OCI-LY1 (cell line): ENCODE results near the gene IRF5.

Experiments
- H2AFZ ChIP-seq: fragments of 200-600 bp; sonication (generic), shearing (Covaris generic); 2 replicates; pipeline ENCODE4 v1.6.0; 2014; ENCODE audit warnings: antibody characterized with exemption, mild to moderate bottlenecking, low read length
- H3F3A ChIP-seq: fragments of 200-600 bp; sonication (generic), shearing (Covaris generic); 2 replicates; pipeline ENCODE4 v1.6.0; 2014; ENCODE audit warnings: mild to moderate bottlenecking, antibody characterized with exemption, low read length, moderate library complexity; ENCODE audit not compliant: insufficient read depth
- H3K27ac ChIP-seq: fragments of 200-600 bp; sonication (generic); 2 replicates; pipeline ENCODE4 v1.5.1; 2014; ENCODE audit warnings: low read length, mixed run types, mild to moderate bottlenecking, low read depth; ENCODE audit not compliant: poor library complexity, severe bottlenecking
- H3K27me3 ChIP-seq: fragments of 200-600 bp; sonication (generic); 2 replicates; pipeline ENCODE4 v1.6.0; 2014; ENCODE audit warnings: antibody characterized with exemption, mild to moderate bottlenecking, low read length, moderate library complexity; ENCODE audit not compliant: insufficient read depth
- H3K36me3 ChIP-seq: fragments of 200-600 bp; sonication (generic); 2 replicates; pipeline ENCODE4 v1.6.1; 2014; ENCODE audit warnings: mild to moderate bottlenecking, antibody characterized with exemption, low read length, moderate library complexity, mixed read lengths; ENCODE audit not compliant: insufficient read depth
- H3K4me1 ChIP-seq: fragments of 200-600 bp; sonication (generic); 2 replicates; pipeline ENCODE4 v1.5.1; 2014; ENCODE audit warnings: mild to moderate bottlenecking, low read length, moderate library complexity; ENCODE audit not compliant: insufficient read depth, severe bottlenecking
- H3K4me2 ChIP-seq: fragments of 200-600 bp; sonication (generic), shearing (Covaris generic); 2 replicates; pipeline ENCODE4 v1.6.1; 2014; ENCODE audit warnings: low read length
- H3K4me3 ChIP-seq: fragments of 200-600 bp; sonication (generic); 2 replicates; pipeline ENCODE4 v1.5.1; 2014; ENCODE audit warnings: low read length, low read depth, mild to moderate bottlenecking, mixed read lengths; ENCODE audit not compliant: poor library complexity, severe bottlenecking
- H3K79me2 ChIP-seq: fragments of 200-600 bp; shearing (Covaris generic); 2 replicates; pipeline ENCODE4 v1.6.1; 2016; ENCODE audit warnings: mixed run types, low read length, mixed read lengths; ENCODE audit not compliant: insufficient read depth
- H3K9ac ChIP-seq: fragments of 200-600 bp; sonication (generic), shearing (Covaris generic); 2 replicates; pipeline ENCODE4 v1.6.1; 2014; ENCODE audit warnings: mild to moderate bottlenecking, low read length, mixed read lengths
- H3K9me2 ChIP-seq: fragments of 200-600 bp; sonication (generic), shearing (Covaris generic); 2 replicates; pipeline ENCODE4 v1.6.1; 2014; ENCODE audit warnings: low read depth, mild to moderate bottlenecking, low read length, mixed read lengths
- H3K9me3 ChIP-seq: fragments of 200-600 bp; shearing (Covaris generic); 2 replicates; pipeline ENCODE4 v1.6.1; 2014; ENCODE audit warnings: low read length, mixed read lengths
- H4K20me1 ChIP-seq: fragments of 200-600 bp; sonication (generic), shearing (Covaris generic); 2 replicates; pipeline ENCODE4 v1.6.0; 2016; ENCODE audit warnings: mild to moderate bottlenecking, low read length; ENCODE audit not compliant: insufficient read depth
- EZH2 ChIP-seq: fragments of 200-600 bp; sonication (generic), shearing (Covaris generic); IDR thresholded peaks from 2 replicates; pipeline ENCODE4 v1.8.0; 2017; ENCODE audit warnings: borderline replicate concordance, mixed run types, mild to moderate bottlenecking, antibody characterized with exemption, low read length, moderate library complexity, mixed read lengths
- TF ChIP-seq, protein P1 (sequence below): fragments of 200-600 bp; sonication (generic), shearing (Covaris generic); IDR thresholded peaks from 2 replicates; pipeline ENCODE4 v1.5.1; 2017; ENCODE audit warnings: mild to moderate bottlenecking, antibody characterized with exemption, low read length, moderate library complexity, mixed read lengths

The IRF5 gene

DNA sequence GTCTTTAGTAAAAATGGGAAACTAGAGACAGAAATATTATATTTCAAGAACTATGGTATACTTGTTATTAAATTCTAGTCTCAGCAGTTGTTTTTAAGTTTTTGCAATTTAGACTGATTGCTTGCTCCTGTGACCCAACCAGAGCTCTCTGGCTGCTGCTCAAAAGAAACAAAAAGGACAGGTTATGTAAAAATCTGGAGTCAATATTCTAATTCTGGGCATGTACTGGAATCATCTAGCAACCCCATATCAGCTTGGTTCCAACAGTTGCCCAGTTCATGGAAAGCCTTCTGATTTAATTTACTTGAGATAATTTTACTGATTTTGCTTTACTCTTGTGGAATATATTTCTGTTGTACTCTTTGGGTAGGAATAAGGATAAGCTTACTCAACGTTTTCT is 37.5 kb upstream of the IRF5 start:
- Histone ChIP-seq H3K27ac (no peak overlapping the region), H3K4me2 (no peak overlapping the region), H3K4me1 (no peaks in the 10 kb centered on the region), H4K20me1 (no peaks in the 10 kb centered on the region), H3K9me3 (peaks cover 18% of the 10 kb centered on the region), H3K36me3 (no peaks in the 10 kb centered on the region; the same call in 1 of the 2 replicates), H3K4me3 (no peak overlapping the region), H3K9me2 (no peaks in the 10 kb centered on the region), H3K27me3 (no peaks in the 10 kb centered on the region; the same call in 1 of the 2 replicates), H3K9ac (no peak overlapping the region), H3F3A (no peaks in the 10 kb centered on the region), H3K79me2 (no peaks in the 10 kb centered on the region), H2AFZ (no peak overlapping the region)
- TF ChIP-seq, protein P1, sequence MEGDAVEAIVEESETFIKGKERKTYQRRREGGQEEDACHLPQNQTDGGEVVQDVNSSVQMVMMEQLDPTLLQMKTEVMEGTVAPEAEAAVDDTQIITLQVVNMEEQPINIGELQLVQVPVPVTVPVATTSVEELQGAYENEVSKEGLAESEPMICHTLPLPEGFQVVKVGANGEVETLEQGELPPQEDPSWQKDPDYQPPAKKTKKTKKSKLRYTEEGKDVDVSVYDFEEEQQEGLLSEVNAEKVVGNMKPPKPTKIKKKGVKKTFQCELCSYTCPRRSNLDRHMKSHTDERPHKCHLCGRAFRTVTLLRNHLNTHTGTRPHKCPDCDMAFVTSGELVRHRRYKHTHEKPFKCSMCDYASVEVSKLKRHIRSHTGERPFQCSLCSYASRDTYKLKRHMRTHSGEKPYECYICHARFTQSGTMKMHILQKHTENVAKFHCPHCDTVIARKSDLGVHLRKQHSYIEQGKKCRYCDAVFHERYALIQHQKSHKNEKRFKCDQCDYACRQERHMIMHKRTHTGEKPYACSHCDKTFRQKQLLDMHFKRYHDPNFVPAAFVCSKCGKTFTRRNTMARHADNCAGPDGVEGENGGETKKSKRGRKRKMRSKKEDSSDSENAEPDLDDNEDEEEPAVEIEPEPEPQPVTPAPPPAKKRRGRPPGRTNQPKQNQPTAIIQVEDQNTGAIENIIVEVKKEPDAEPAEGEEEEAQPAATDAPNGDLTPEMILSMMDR: no peak
- no peak for TF ChIP-seq EZH2

GRCh38 chr7:128902761-128903585 is 34.8 kb upstream of the IRF5 start:
- Histone ChIP-seq H3K9ac (no peak overlapping the region), H2AFZ (no peak overlapping the region), H3K36me3 (no peaks in the 10 kb centered on the region; the same call in 1 of the 2 replicates), H3K79me2 (no peaks in the 10 kb centered on the region), H3K4me1 (no peaks in the 10 kb centered on the region), H4K20me1 (no peaks in the 10 kb centered on the region), H3K9me2 (no peaks in the 10 kb centered on the region), H3K27ac (no peak overlapping the region), H3K4me3 (no peak overlapping the region), H3K9me3 (peaks cover 18% of the 10 kb centered on the region), H3F3A (no peaks in the 10 kb centered on the region), H3K4me2 (no peak overlapping the region), H3K27me3 (no peaks in the 10 kb centered on the region; the same call in 1 of the 2 replicates)
- TF ChIP-seq EZH2: no peak
- TF ChIP-seq, protein P1: peak; percentile 8; the same call in 1 of the 2 replicates

DNA sequence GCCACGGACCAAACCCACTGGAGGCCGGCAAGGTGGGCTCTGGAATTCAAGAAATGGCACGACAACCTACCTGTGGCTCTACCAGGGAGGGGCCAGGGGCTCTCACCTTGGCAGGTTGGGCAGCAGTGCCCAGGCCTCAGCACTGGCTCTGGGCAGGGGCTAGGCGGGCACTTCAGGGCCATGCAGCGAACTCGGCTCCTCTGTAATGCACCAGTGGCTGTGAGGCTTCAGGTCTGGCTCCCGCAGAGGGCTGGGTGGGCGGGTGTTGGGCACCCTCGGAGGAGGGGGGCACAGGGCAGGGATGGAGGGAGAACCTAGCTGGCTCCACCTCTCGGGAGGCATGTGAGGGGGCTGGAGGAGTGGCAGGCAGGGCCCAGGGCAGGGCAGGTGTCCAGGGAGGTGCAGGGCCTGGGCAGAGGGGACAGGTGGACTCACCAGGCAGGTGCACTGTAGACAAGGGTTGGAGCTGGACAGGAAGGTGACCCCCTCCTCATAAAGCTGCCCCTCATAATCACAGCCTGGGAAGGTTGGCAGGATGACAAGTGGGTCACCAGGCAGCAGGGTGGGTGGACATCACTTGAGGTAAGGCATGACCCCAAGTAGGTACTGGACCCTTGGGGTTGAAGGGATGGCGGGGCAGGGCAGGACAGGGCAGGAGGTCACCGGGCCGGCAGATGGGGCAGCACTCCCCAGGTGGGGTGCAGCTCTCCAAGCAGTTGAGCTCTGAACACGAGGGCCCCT is 33.9 kb upstream of the IRF5 start:
- Histone ChIP-seq H2AFZ (no peak overlapping the region), H4K20me1 (no peaks in the 10 kb centered on the region), H3K4me3 (no peak overlapping the region), H3K27me3 (peaks cover 1% of the 10 kb centered on the region; the same call in 1 of the 2 replicates), H3K9ac (no peak overlapping the region), H3K4me2 (no peak overlapping the region), H3K9me2 (no peaks in the 10 kb centered on the region), H3K27ac (no peak overlapping the region), H3K4me1 (no peaks in the 10 kb centered on the region), H3K36me3 (no peaks in the 10 kb centered on the region; the same call in 1 of the 2 replicates), H3F3A (no peaks in the 10 kb centered on the region), H3K9me3 (peaks cover 18% of the 10 kb centered on the region), H3K79me2 (no peaks in the 10 kb centered on the region)
- TF ChIP-seq, protein P1: no peak
- no peak for TF ChIP-seq EZH2
